H9 (cell line): ENCODE data around the gene PLA2G1B. TPM values are rescaled to one million over a fixed set of nuclear protein-coding genes. Genes with fewer than 3 reads are reported as not detected.

Experiments used
- DNase-seq: peaks from one replicate; pipeline ENCODE4 v3.0.0-alpha.2; 2017
- H2AFZ ChIP-seq: one replicate; pipeline ENCODE4 v1.6.1; 2013; ENCODE audit warnings: mild to moderate bottlenecking, low read length, control low read depth, moderate library complexity
- H2AK5ac ChIP-seq: 2 replicates; pipeline ENCODE4 v1.6.1; 2013; ENCODE audit warnings: low read length, control low read depth, mixed read lengths; ENCODE audit not compliant: insufficient read length
- H2BK120ac ChIP-seq: one replicate; pipeline ENCODE4 v1.6.1; 2013; ENCODE audit warnings: low read depth, mild to moderate bottlenecking, low read length, control low read depth, inconsistent platforms; ENCODE audit not compliant: poor library complexity, severe bottlenecking
- H2BK12ac ChIP-seq: 2 replicates; pipeline ENCODE4 v1.6.1; 2013; ENCODE audit warnings: low read length, control low read depth, mixed read lengths, low read depth; ENCODE audit not compliant: insufficient read length
- H2BK15ac ChIP-seq: 2 replicates; pipeline ENCODE4 v1.6.1; 2013; ENCODE audit warnings: low read depth, low read length, control low read depth
- H2BK20ac ChIP-seq: one replicate; pipeline ENCODE4 v1.6.1; 2013; ENCODE audit warnings: low read depth, mild to moderate bottlenecking, low read length, control low read depth, inconsistent platforms; ENCODE audit not compliant: poor library complexity, severe bottlenecking
- H2BK5ac ChIP-seq: 2 replicates; pipeline ENCODE4 v1.6.1; 2013; ENCODE audit warnings: low read length, control low read depth, mixed read lengths; ENCODE audit not compliant: insufficient read length
- H3K14ac ChIP-seq: 2 replicates; pipeline ENCODE4 v1.6.1; 2013; ENCODE audit warnings: low read length, control low read depth; ENCODE audit not compliant: insufficient read depth
- H3K18ac ChIP-seq: 2 replicates; pipeline ENCODE4 v1.6.1; 2013; ENCODE audit warnings: low read depth, mild to moderate bottlenecking, mixed read lengths, low read length, control low read depth; ENCODE audit not compliant: insufficient read length
- H3K23ac ChIP-seq: 2 replicates; pipeline ENCODE4 v1.6.1; 2013; ENCODE audit warnings: low read length, control low read depth, mixed read lengths, low read depth; ENCODE audit not compliant: insufficient read length
- H3K23me2 ChIP-seq: 2 replicates; pipeline ENCODE4 v1.6.1; 2013; ENCODE audit warnings: low read depth, mild to moderate bottlenecking, mixed read lengths, low read length, control low read depth; ENCODE audit not compliant: insufficient read length, poor library complexity, severe bottlenecking
- H3K27ac ChIP-seq: 2 replicates; pipeline ENCODE4 v1.5.1; 2013; ENCODE audit warnings: low read length, control low read depth, mixed read lengths, low read depth; ENCODE audit not compliant: insufficient read length
- H3K27me3 ChIP-seq: 2 replicates; pipeline ENCODE4 v1.6.1; 2013; ENCODE audit warnings: low read length, control low read depth, inconsistent platforms; ENCODE audit not compliant: insufficient read depth
- H3K4ac ChIP-seq: 2 replicates; pipeline ENCODE4 v1.6.1; 2013; ENCODE audit warnings: low read depth, mild to moderate bottlenecking, control low read depth, inconsistent platforms, low read length, moderate library complexity
- H3K4me1 ChIP-seq: 2 replicates; pipeline ENCODE4 v1.6.1; 2013; ENCODE audit warnings: low read length, control low read depth, inconsistent platforms; ENCODE audit not compliant: insufficient read depth
- H3K4me2 ChIP-seq: 2 replicates; pipeline ENCODE4 v1.6.1; 2013; ENCODE audit warnings: low read length, control low read depth, mixed read lengths; ENCODE audit not compliant: insufficient read length, insufficient read depth
- H3K56ac ChIP-seq: 2 replicates; pipeline ENCODE4 v1.6.1; 2013; ENCODE audit warnings: low read depth, mild to moderate bottlenecking, mixed read lengths, low read length, control low read depth; ENCODE audit not compliant: insufficient read length
- H3K79me1 ChIP-seq: 2 replicates; pipeline ENCODE4 v1.6.1; 2013; ENCODE audit warnings: low read depth, mild to moderate bottlenecking, moderate library complexity, low read length, control low read depth, inconsistent platforms; ENCODE audit not compliant: insufficient read depth, poor library complexity, severe bottlenecking
- H3K79me2 ChIP-seq: 2 replicates; pipeline ENCODE4 v1.6.1; 2013; ENCODE audit warnings: low read length, control low read depth, inconsistent platforms; ENCODE audit not compliant: insufficient read depth
- H3K9ac ChIP-seq: 2 replicates; pipeline ENCODE4 v1.6.1; 2013; ENCODE audit warnings: low read length, control low read depth, mixed read lengths; ENCODE audit not compliant: insufficient read length; ENCODE audit errors: extremely low read depth
- H3K9me3 ChIP-seq: one replicate; pipeline ENCODE4 v1.6.1; 2013; ENCODE audit warnings: low read depth, low read length, inconsistent platforms; ENCODE audit not compliant: control insufficient read depth
- H3T11ph ChIP-seq: one replicate; pipeline ENCODE4 v1.6.1; 2013; ENCODE audit warnings: mild to moderate bottlenecking, low read length, control low read depth, inconsistent platforms
- H4K20me1 ChIP-seq: one replicate; pipeline ENCODE4 v1.6.1; 2013; ENCODE audit not compliant: control insufficient read depth, insufficient read length, insufficient read depth
- H4K5ac ChIP-seq: 2 replicates; pipeline ENCODE4 v1.6.1; 2013; ENCODE audit warnings: low read depth, mild to moderate bottlenecking, mixed read lengths, low read length, control low read depth; ENCODE audit not compliant: insufficient read length
- H4K8ac ChIP-seq: replicated peaks from 2 replicates; pipeline ENCODE4 v1.6.1; 2013; ENCODE audit warnings: low read length, control low read depth, mixed read lengths, low read depth; ENCODE audit not compliant: insufficient read length
- H4K91ac ChIP-seq: 2 replicates; pipeline ENCODE4 v1.6.1; 2013; ENCODE audit warnings: low read depth, mild to moderate bottlenecking, moderate library complexity, mixed read lengths, low read length, control low read depth; ENCODE audit not compliant: insufficient read length
- H3K27ac Mint-ChIP-seq, 3 experiments: 2 replicates in 2 of 3; 3 replicates in 1 of 3; pipeline ENCODE4 v1.8.0; 2020 to 2021; ENCODE audit warnings: mixed read lengths in 3 of 3, mild to moderate bottlenecking in 1 of 3, moderate library complexity in 1 of 3
- H3K27me3 Mint-ChIP-seq: 2 replicates; pipeline ENCODE4 v1.8.0; 2021; ENCODE audit warnings: low read depth, mild to moderate bottlenecking, moderate library complexity, mixed read lengths
- H3K36me3 Mint-ChIP-seq, 3 experiments: 2 replicates in 2 of 3; 3 replicates in 1 of 3; pipeline ENCODE4 v1.8.0; 2020 to 2021; ENCODE audit warnings: low read depth in 3 of 3, mixed read lengths in 3 of 3; ENCODE audit not compliant: insufficient read depth in 1 of 3
- H3K4me1 Mint-ChIP-seq, 2 experiments: 2 replicates each; pipeline ENCODE4 v1.8.0; 2020; ENCODE audit warnings: mixed read lengths in 2 of 2
- H3K4me3 Mint-ChIP-seq, 2 experiments: 2 replicates in 1 of 2; 3 replicates in 1 of 2; pipeline ENCODE4 v1.8.0; 2020 to 2021; ENCODE audit warnings: mild to moderate bottlenecking in 2 of 2, mixed read lengths in 2 of 2, moderate library complexity in 1 of 2
- H3K9me3 Mint-ChIP-seq, 2 experiments: 2 replicates in 1 of 2; 3 replicates in 1 of 2; pipeline ENCODE4 v1.8.0; 2020; ENCODE audit warnings: mild to moderate bottlenecking in 2 of 2, mixed read lengths in 2 of 2, moderate library complexity in 1 of 2
- CTCF ChIP-seq: fragments of 200-600 bp; sonication (generic); conservative IDR thresholded peaks from 3 replicates; pipeline ENCODE4 v1.8.0; 2021; ENCODE audit warnings: antibody characterized with exemption, mild to moderate bottlenecking
- WGBS: extraction: QIAGEN DNeasy Blood & Tissue Kit; methylation state at CpG from one replicate; pipeline ENCODE4 v1.1.7; 2013; ENCODE audit warnings: missing lambda C conversion rate, low lambda C conversion rate, mixed read lengths; ENCODE audit not compliant: insufficient read length; ENCODE audit errors: extremely low coverage; 5-methylcytosine and 5-hydroxymethylcytosine counted together
- total RNA-seq: library from RNA; stranded (reverse); gene quantifications from 2 replicates; pipeline ENCODE4 v1.2.1, GENCODE V29; 2021

PLA2G1B gene
- total RNA-seq, 1 experiment from 2014 or later = not detected

- Histone ChIP-seq H3K27me3 (no peaks in the 10 kb centered on the region), H3T11ph (no peak overlapping the region), H3K56ac (no peak overlapping the region), H3K27ac (no peak overlapping the region), H2BK5ac (no peak overlapping the region), H4K8ac (no peak overlapping the region), H3K23ac (no peak overlapping the region), H3K4me2 (no peak overlapping the region), H3K14ac (no peak overlapping the region), H3K4me1 (no peaks in the 10 kb centered on the region), H4K91ac (no peak overlapping the region), H4K5ac (no peak overlapping the region), H2BK12ac (no peak overlapping the region), H3K79me1 (no peaks in the 10 kb centered on the region), H3K4ac (no peak overlapping the region), H3K18ac (no peak overlapping the region), H2AFZ (no peak overlapping the region), H3K23me2 (no peaks in the 10 kb centered on the region), H4K20me1 (no peaks in the 10 kb centered on the region), H3K9ac (no peak overlapping the region), H3K9me3 (peaks cover 6% of the 10 kb centered on the region), H2BK20ac (no peak overlapping the region), H2BK120ac (no peak overlapping the region), H2AK5ac (no peak overlapping the region), H3K79me2 (no peaks in the 10 kb centered on the region), H2BK15ac (no peak overlapping the region)
- Mint-ChIP-seq H3K4me3 (no peak overlapping the region), H3K36me3 (peaks cover 6 to 15% (median 8%) of the 10 kb centered on the region in 3 experiments), H3K4me1 (no peaks in the 10 kb centered on the region), H3K27ac (no peak overlapping the region), H3K27me3 (no peaks in the 10 kb centered on the region; the same call in 1 of the 2 replicates), H3K9me3 (peaks cover 14 to 16% of the 10 kb centered on the region in 2 experiments)
- no CpG with 5 or more reads among the region's 6 CpGs for WGBS
- no peak for DNase-seq
- no peak for TF ChIP-seq CTCF
Observed at GRCh38 chr12:120276734-120277133, 50.8 kb downstream of the PLA2G1B start.

Other genes starting within 250 kb of the PLA2G1B start
- 60.0 and 60.6 TPM in 2 replicates for gene RAB35, start 211.0 kb downstream of the PLA2G1B start, total RNA-seq
- gene GCN1, start 133.1 kb downstream of the PLA2G1B start, total RNA-seq = 125 and 137 TPM in 2 replicates
- gene RPLP0, start 126.7 kb downstream of the PLA2G1B start, total RNA-seq = 2,950 and 3,019 TPM in 2 replicates
- gene PXN, start 62.0 kb downstream of the PLA2G1B start, total RNA-seq = 88.9 and 92.8 TPM in 2 replicates
- 2,441 and 2,702 TPM in 2 replicates for gene RNU4-2, start 35.9 kb downstream of the PLA2G1B start, total RNA-seq
- gene RNU4-1, start 34.5 kb downstream of the PLA2G1B start, total RNA-seq = 3,262 and 3,277 TPM in 2 replicates
- gene SIRT4, start 25.5 kb downstream of the PLA2G1B start, total RNA-seq = 1.4 and 2.1 TPM in 2 replicates
- gene MSI1, start 41.4 kb upstream of the PLA2G1B start, total RNA-seq = 91.5 and 93.2 TPM in 2 replicates
- gene COX6A1, start 110.3 kb upstream of the PLA2G1B start, total RNA-seq = 415 and 425 TPM in 2 replicates
- gene TRIAP1, start 118.6 kb upstream of the PLA2G1B start, total RNA-seq = 70.4 and 77.9 TPM in 2 replicates
- 25.9 and 38.5 TPM in 2 replicates for gene GATC, start 118.7 kb upstream of the PLA2G1B start, total RNA-seq
- gene SRSF9, start 142.0 kb upstream of the PLA2G1B start, total RNA-seq = 302 and 306 TPM in 2 replicates
- 618 and 638 TPM in 2 replicates for gene DYNLL1, start 168.3 kb upstream of the PLA2G1B start, total RNA-seq
- gene COQ5, start 201.4 kb upstream of the PLA2G1B start, total RNA-seq = 31.3 and 34.8 TPM in 2 replicates
- gene RNF10, start 206.6 kb upstream of the PLA2G1B start, total RNA-seq = 153 and 157 TPM in 2 replicates